Measurements from ENCODE around the gene SLC17A7.

- TF ChIP-seq, protein P1, sequence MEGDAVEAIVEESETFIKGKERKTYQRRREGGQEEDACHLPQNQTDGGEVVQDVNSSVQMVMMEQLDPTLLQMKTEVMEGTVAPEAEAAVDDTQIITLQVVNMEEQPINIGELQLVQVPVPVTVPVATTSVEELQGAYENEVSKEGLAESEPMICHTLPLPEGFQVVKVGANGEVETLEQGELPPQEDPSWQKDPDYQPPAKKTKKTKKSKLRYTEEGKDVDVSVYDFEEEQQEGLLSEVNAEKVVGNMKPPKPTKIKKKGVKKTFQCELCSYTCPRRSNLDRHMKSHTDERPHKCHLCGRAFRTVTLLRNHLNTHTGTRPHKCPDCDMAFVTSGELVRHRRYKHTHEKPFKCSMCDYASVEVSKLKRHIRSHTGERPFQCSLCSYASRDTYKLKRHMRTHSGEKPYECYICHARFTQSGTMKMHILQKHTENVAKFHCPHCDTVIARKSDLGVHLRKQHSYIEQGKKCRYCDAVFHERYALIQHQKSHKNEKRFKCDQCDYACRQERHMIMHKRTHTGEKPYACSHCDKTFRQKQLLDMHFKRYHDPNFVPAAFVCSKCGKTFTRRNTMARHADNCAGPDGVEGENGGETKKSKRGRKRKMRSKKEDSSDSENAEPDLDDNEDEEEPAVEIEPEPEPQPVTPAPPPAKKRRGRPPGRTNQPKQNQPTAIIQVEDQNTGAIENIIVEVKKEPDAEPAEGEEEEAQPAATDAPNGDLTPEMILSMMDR (IDR thresholded peaks at IDR 0.05; ENCODE audit: low read depth, low read length, poor library complexity, severe bottlenecking) = no peak
- TF ChIP-seq EZH2phosphoT487 (IDR thresholded peaks at IDR 0.05; ENCODE audit: borderline replicate concordance, low read length) = no peak
These were observed 6.4 kb upstream of the SLC17A7 start for GRCh38 chr19:49447485-49448431.
